ENCODE data around the gene PLEKHG1. TPM values are rescaled to one million over a fixed set of nuclear protein-coding genes. Genes with fewer than 3 reads are reported as not detected.

The PLEKHG1 gene
- polyA plus RNA-seq, 1 donor (not counting 4 experiments of a cell fraction or from before 2014, with no cell fraction given) = 3.8 TPM

DNA sequence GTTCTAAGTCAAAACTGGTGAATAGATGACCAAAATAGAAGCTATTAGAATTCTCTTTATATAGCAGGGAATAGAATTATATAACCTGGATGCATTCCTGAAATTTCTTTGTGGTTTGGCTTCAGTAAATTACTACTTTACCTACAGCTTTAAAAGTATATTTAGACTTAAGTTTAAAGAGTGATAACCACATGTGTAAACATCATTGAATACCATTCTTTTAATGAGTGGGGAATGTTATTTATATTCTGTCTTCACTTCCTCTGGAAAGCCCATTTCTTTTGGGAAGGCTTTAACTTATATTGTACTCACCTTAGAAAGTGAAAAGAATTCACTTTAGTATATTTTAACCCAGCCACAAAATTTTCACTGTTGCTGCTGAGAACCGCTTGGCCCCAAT, 39.1 kb downstream of the PLEKHG1 start:
- FAIRE-seq (no peak), DNase-seq (ENCODE audit: low read depth, low spot score) (no peak)
- Histone ChIP-seq H4K20me1 (ENCODE audit: control insufficient read depth, extremely low read depth, insufficient read depth, low read length) (no peaks in the 10 kb centered on the region), H3K36me3 (ENCODE audit: control insufficient read depth in 2 of 2, extremely low read depth in 1 of 2, insufficient read depth in 2 of 2, low read length in 2 of 2) (no peaks in the 10 kb centered on the region), H3K27me3 (ENCODE audit: control insufficient read depth, extremely low read depth, insufficient read depth, low read length) (no peaks in the 10 kb centered on the region), H2AFZ (ENCODE audit: control insufficient read depth, low read length) (no peak overlapping the region), H3K9ac (ENCODE audit: control insufficient read depth, extremely low read depth, insufficient read depth, low read length) (no peak overlapping the region), H3K27ac (ENCODE audit: control insufficient read depth, insufficient read depth, low read length) (no peak overlapping the region), H3K9me3 (ENCODE audit: control insufficient read depth, low read depth, low read length) (no peaks in the 10 kb centered on the region), H3K4me1 (ENCODE audit: control insufficient read depth, extremely low read depth, insufficient read depth, low read length) (no peaks in the 10 kb centered on the region), H3K9me1 (ENCODE audit: control insufficient read depth, extremely low read depth, insufficient read depth, low read length) (no peaks in the 10 kb centered on the region), H3K4me2 (ENCODE audit: control insufficient read depth, extremely low read depth, insufficient read depth, low read depth, low read length) (no peak overlapping the region), H3K4me3 (ENCODE audit: control insufficient read depth in 2 of 3, extremely low read depth in 1 of 3, insufficient read depth in 2 of 3, low read depth in 1 of 3, low read length in 3 of 3) (no peak overlapping the region), H3K79me2 (ENCODE audit: control insufficient read depth, insufficient read depth, low read length) (no peaks in the 10 kb centered on the region)
- dilution Hi-C loops (cut with MboI; ENCODE audit: extremely low pct_ligation_motif_present, low sequenced_read_pairs) = no loop called here
- TF ChIP-seq, protein P1, sequence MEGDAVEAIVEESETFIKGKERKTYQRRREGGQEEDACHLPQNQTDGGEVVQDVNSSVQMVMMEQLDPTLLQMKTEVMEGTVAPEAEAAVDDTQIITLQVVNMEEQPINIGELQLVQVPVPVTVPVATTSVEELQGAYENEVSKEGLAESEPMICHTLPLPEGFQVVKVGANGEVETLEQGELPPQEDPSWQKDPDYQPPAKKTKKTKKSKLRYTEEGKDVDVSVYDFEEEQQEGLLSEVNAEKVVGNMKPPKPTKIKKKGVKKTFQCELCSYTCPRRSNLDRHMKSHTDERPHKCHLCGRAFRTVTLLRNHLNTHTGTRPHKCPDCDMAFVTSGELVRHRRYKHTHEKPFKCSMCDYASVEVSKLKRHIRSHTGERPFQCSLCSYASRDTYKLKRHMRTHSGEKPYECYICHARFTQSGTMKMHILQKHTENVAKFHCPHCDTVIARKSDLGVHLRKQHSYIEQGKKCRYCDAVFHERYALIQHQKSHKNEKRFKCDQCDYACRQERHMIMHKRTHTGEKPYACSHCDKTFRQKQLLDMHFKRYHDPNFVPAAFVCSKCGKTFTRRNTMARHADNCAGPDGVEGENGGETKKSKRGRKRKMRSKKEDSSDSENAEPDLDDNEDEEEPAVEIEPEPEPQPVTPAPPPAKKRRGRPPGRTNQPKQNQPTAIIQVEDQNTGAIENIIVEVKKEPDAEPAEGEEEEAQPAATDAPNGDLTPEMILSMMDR (optimal IDR thresholded peaks at IDR 0.05 in 1 of 3, IDR thresholded peaks at IDR 0.05 in 1 of 3, conservative IDR thresholded peaks at IDR 0.05 in 1 of 3; ENCODE audit: extremely low read depth in 1 of 3, insufficient read depth in 2 of 3, low read length in 3 of 3) = no peak
- no peak for TF ChIP-seq EZH2 (IDR thresholded peaks at IDR 0.05; ENCODE audit: low read length)

DNA sequence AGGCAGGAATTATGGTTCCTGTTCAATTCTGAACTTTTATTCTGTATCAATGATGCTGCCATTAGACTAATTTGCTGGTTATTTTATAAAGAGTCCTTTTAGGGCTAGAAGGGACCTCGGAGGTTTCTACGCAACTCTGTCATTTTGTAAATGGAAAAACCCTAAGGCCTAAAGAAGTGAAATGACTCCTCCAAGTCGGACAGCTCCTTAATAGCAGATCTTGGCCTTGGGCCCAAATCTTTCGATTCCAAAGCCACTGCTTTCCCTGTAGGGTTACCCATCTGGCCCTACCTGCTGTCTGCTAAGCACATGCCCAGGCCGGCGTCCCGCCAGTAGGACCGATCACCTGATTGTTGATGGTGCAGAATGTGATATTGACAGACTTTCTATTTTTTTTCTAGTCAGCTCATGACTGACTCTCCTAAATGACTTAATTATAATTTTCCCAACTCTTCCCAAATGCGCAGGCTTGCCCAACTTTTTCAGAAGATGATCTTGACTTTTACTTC, 40.2 kb downstream of the PLEKHG1 start:
- Histone ChIP-seq H3K27me3 (ENCODE audit: control insufficient read depth, extremely low read depth, insufficient read depth, low read length) (no peaks in the 10 kb centered on the region), H3K9me3 (ENCODE audit: control insufficient read depth, low read depth, low read length) (no peaks in the 10 kb centered on the region), H3K4me2 (ENCODE audit: control insufficient read depth, extremely low read depth, insufficient read depth, low read depth, low read length) (no peak overlapping the region), H4K20me1 (ENCODE audit: control insufficient read depth, extremely low read depth, insufficient read depth, low read length) (no peaks in the 10 kb centered on the region), H3K4me1 (ENCODE audit: control insufficient read depth, extremely low read depth, insufficient read depth, low read length) (no peaks in the 10 kb centered on the region), H3K79me2 (ENCODE audit: control insufficient read depth, insufficient read depth, low read length) (no peaks in the 10 kb centered on the region), H3K9me1 (ENCODE audit: control insufficient read depth, extremely low read depth, insufficient read depth, low read length) (no peaks in the 10 kb centered on the region), H3K27ac (ENCODE audit: control insufficient read depth, insufficient read depth, low read length) (no peak overlapping the region), H3K9ac (ENCODE audit: control insufficient read depth, extremely low read depth, insufficient read depth, low read length) (no peak overlapping the region), H3K4me3 (ENCODE audit: control insufficient read depth in 2 of 3, extremely low read depth in 1 of 3, insufficient read depth in 2 of 3, low read depth in 1 of 3, low read length in 3 of 3) (no peak overlapping the region), H2AFZ (ENCODE audit: control insufficient read depth, low read length) (no peak overlapping the region), H3K36me3 (ENCODE audit: control insufficient read depth in 2 of 2, extremely low read depth in 1 of 2, insufficient read depth in 2 of 2, low read length in 2 of 2) (no peaks in the 10 kb centered on the region)
- dilution Hi-C loops (cut with MboI; ENCODE audit: extremely low pct_ligation_motif_present, low sequenced_read_pairs) = no loop called here
- FAIRE-seq = no peak
- no peak for DNase-seq (ENCODE audit: low read depth, low spot score)
- TF ChIP-seq, protein P1 (optimal IDR thresholded peaks at IDR 0.05 in 1 of 3, IDR thresholded peaks at IDR 0.05 in 1 of 3, conservative IDR thresholded peaks at IDR 0.05 in 1 of 3; ENCODE audit: extremely low read depth in 1 of 3, insufficient read depth in 2 of 3, low read length in 3 of 3) = no peak
- TF ChIP-seq EZH2 (IDR thresholded peaks at IDR 0.05; ENCODE audit: low read length) = no peak

All from keratinocyte (primary cell).